Fibroblast of skin of back (primary cell): ENCODE measurements around the gene IL31RA.

Experiments
- DNase-seq: peaks from one replicate; pipeline ENCODE4 v3.0.0-alpha.2; 2013

IL31RA gene

DNA sequence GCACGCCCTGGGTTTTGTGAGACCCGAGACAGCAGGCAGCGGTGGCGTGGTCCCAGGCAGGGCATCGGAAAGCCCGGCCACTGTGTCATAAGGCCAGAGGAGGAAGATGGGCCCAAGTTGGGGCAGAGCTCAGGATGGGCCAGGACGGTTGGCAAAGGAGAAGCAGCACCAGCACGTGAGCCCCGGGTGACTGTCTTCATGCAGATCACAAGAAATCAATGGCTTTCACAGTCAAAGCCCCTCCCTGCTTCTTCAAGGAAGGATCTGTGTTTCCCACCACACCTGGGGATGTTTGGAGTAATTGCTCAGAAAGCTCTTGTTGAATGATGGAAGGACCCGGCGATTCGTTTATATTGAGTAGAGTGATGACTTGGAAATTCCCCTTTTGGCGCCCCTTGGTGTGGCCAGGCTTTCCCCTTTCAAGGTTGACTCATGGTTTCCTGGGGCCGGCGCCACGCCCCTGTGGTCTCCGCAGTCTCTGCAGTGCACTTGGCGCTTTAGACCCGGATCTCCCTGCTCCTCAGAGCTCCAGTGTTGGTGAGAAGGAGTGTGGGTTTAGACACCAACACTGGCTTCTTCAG is 52.1 kb downstream of the IL31RA start:
- DNase-seq, result no peak

DNA sequence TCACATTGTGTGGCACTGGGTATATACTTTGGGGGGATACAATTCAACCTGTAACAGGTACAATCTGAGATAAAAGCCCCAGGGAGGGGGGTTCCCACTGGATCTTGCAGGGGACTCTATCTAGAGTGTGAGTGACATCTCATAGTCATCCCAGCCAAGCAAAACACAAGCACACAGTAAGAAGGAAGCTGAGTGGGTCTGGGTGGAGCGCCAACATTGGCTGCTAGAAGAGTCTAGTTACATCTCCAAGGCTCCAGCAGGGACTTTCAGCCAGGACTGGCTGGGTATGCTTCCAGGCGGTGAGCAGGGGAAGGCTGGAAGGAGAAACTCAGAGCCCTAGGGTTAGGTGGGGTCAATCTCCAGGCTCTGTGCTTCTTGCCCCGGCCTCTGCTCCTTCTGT is 53.0 kb downstream of the IL31RA start:
- DNase-seq, result peak; percentile 49

DNA sequence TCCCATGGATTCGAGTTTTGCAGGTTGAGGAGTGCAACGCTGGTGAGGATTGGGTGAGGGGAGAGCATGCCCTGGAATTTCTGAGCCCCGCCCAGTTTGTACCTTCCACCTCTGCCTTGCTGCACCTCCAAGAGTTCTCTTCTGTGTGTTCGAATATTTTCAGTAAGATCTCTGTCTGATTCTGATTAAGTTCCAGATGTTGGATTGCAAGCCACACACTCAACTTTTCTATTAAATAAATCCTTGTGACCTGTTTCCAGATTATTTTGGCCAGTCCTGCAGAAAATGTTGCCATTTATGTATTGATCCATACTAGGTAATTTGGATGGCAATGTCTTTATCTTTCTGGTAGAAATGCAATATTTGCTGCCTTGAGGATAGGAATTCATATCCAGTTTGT is 54.1 kb downstream of the IL31RA start:
- DNase-seq, result no peak

DNA sequence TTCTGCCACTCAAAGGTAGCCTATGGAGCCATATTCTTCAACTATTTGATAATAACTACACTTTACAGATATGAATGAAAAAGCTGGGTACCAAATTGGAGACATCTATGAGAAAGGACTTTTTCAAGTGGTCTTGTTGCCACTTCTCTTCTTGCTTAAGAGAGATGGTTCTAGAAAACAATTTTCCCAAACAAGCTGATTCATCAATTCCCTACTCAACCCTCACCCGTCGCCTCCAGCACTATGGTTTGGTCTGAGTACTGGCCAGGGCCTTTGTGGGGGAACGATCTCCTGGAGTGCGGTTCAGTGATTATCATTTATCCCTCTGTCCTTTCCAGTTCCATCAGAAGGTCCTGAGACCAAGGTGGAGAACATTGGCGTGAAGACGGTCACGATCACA is 56.8 kb downstream of the IL31RA start:
- DNase-seq, result no peak

DNA sequence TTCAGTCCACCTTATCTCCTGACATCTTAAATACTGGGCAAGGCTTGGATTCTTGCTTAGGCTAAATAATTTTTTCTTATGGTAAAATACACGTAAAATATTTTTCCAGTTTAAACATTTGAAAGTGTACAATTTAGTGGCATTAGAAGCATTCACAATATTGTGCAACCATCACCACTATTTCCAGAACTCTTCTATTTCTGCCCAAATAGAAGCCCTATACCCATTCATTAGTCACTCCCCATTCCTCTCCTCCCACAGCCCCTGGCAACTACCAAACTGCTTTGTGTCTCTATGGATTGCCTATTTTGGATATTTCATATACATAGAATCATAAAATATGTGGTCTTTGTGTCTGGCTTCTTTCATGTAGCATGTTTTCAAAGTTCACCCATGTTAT is 57.6 kb downstream of the IL31RA start:
- DNase-seq, result no peak

DNA sequence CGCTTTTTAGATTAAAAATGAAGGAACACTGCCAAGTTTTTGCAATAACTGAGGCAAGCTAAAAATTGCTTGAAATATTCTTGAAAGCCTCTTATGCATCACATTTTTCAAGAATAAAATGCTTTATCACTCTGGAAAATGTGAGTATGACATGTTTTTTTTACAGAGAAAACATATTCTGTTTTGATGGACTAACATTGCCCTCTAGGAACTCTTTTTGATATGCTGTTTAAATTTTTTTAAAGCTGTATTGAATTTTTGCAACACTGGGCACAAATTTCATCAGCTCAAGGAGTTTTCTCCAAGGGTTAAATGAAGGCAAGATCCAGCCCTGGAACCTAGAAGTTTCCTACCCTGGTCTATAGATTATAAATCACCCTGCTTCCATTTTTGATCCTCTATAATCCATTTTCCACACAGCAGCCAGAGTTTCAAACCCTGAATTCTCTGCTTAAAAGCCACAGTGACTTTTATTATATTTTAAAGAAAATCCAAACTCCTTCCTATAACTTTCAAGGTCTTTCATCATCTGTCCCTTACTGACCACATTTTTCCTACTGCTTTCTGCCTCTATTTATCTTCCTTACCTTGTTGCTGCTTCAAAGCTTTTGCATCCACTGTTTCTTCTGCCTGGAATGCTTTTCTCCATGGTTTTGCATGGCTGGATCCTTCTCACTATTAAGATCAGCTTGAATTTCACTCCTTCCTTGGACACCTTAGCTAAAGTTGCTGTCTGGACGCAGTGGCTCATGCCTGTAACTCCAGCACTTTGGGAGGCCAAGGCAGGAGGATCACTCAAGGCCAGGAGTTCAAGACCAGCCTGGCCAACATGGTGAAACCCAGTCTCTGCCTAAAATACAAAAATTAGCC is 60.9 kb downstream of the IL31RA start:
- DNase-seq, result peak; percentile 66

DNA sequence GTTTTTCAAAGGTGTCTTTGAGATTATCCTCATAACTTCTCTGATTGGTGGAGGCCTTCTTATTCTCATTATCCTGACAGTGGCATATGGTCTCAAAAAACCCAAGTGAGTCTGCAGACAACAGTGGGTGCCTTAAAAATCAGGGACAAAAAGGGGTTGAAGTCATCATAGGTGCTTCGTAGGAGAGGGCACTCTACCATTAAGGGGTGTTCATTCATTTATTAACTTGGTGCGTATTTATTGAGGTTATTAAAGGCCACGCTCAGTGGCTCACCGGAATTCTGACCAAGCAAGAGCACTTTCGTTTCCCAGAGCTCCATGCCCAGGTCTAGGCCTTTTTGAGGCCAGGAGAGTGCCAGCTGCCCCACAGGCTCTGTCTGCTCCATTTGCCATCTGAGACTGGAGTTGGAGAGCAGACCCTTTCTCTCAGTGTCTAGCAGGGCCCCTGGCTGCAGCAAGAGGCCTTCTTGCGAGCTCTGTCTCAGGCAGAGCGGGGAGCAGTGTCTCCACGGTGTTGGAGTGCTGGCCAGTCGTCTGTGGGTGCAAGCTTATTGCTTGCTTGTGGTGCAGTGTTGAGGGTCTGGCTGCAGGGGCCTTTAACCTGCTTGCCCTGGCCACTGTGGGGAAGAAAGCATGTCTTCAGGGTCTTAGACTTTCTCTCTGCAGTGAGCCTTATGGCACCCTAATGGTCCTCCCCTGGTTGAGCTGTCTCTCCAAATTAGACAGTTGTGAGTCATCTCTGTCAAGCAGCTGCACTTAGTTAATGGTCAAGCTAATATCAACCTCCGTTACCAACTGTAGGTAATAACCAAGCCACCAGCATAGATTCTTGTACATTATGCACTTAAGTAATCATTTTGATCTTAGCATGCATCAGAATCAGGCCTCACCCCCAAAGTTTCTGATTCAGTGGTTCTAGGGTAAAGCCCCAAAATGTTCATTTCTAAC is 62.6 kb downstream of the IL31RA start:
- DNase-seq, result no peak

DNA sequence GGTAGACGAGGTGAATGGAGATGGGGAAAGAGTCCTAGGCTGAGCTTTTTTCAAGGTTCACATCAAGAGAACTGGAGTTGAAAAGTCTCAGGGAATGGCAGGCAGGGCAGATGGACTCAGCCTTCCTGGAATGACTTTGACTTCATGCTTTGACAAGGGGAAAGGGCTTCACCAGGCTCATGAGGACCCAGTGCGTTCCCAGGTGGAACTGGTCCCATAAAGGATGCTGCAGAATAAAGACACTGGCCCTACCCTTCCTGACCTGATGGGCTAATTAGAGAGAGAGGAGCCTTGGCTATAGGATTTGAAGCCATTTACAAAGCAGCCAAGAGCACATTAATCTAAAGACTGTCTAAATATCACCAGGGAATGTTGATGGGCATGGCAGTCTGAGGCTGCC is 63.8 kb downstream of the IL31RA start:
- DNase-seq, result no peak

DNA sequence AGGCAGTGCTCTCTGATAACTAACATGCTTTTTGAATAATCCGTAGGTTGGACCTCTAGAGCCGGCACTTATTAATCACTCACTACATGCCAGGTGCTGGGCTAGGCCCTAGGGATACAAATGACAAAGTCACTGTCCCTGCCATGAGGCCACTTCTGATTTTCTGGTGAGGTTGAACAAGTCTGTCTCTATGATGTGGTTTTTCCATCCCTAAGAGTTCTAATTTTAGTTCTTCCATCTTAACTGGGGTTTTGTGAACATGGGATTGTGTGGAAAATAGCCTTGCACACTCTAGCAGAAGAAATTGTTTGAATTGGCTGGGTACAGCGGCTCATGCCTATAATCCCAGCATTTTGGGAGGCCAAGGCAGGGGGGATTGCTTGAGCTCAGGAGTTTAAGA is 64.6 kb downstream of the IL31RA start:
- no peak for DNase-seq

DNA sequence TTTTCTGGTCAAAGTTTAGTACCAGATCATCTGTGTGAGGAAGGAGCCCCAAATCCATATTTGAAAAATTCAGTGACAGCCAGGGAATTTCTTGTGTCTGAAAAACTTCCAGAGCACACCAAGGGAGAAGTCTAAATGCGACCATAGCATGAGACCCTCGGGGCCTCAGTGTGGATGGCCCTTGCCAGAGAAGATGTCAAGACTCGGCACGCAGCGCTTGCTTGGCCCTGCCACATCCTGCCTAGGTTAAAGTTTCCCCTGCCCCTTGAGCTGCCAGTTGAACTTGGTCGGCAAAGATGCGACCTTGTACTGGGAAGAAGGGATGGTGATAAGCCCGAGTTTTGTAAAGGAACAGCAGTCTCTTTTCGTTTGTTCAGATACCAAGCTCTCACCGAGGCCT is 65.8 kb downstream of the IL31RA start:
- DNase-seq, result no peak

DNA sequence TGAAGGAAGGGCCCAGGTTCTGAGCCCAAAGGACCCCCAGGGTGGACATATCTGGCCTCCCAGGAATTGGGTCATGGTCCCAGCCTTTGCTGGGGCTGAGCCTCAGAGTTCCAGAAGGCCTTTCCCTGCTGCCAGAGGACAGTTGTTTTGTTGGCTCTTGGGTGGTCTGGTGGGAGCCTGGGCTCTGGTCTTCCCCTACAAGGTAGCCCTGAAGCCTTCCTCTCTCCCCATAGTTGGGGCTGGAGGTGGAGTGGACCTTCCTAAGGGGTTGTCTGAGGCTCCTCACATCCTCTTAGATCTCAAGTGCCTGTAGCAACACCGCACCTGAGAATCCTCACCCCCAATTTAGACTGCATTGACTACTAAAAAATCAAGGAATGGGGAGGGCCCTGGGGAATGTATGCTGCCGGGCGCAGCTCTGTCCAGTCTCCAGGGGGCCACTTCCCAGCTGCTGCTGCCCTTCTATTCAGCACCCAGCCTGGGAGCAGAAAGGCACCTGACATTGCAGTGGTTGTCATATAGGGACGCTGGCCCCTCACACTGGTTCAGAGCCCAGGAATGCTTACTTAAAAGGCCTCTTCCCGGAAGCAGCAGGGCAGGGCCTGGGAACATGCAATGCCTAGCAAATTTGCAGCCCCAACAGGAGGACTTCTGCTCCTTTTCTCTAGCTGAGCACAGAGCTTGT is 66.4 kb downstream of the IL31RA start:
- DNase-seq, result no peak

DNA sequence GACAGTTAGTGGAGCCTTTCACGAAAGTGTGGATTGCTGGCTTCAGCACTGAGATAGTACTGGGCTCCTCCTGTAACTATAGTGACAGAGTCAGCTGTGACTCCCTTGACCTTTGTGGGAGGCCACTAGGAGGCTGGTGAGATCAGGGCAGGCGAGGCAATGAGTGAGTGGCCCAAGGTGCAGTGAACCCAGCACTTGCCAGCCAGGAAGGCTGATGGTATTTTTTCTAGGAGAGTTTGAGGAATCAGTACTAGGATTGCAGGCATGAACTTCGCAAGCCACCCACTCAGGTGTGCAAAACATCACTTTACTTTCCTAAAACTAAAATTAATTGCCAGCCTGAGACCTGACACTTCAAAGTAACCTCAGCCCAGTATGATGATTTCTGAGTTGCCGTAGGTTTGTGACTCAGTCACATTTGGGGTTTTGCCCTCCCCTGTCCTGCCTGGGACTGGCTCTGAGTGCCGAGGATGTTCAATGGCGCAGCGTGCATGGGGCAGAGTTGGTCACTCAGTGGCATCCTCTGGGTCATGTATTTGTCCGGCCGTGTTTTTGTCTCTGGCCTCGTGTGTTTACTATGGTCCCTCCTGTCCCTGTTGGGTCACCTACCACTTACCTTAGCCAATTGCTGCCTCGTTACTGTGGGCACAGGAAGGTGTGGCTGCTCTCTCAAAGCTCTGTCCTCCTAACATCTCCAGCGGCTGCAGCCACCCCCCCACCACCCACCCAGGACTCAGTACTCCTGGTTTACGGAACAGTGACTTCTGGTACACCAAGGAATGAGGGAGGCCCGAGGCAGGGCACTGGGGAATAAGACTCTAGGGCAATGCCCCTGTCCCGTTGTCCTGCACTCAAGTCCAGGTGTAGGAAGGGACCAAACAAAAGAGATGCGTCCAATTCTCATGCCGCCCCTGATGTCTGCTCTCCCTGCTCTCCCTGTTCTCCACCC is 67.2 kb downstream of the IL31RA start:
- DNase-seq, result no peak

DNA sequence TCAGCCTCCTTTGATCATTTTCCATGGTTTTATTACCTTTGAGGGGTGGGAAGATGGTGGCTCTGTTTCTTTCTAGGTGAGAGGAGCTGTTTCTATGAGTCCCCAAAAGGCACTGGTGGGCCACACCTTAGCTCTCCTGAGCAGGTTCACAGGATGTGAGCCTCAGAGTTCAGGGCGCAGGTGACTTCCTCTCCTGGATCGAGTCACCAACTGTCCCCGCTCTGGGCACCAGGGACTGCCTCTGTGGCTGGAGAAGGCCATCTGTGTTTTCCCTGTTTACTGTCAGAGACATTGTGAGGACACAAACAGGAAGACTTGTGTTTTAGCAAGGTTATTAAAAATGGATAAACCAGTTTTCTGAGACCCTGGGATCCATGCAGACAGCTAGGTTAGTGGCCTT is 68.5 kb downstream of the IL31RA start:
- no peak for DNase-seq

DNA sequence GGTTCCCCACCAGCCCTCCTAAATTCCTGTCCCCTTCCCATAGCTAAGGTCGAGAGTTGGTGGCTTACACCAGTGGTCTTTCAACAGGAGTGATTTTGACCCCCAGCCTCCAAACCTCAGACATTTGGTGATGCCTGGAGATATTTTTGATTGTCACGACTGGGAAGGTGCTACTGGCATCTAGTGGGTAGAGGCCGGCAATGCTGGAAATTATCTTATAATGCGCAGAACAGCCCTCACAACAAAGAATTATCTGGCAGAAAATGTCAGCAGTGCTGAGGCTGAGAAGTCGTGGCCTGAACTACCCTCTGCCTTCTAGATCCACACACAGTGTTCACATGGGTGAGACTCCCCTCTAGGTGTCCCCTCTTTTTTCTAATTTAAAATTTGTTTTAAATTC is 69.6 kb downstream of the IL31RA start:
- DNase-seq, result no peak

DNA sequence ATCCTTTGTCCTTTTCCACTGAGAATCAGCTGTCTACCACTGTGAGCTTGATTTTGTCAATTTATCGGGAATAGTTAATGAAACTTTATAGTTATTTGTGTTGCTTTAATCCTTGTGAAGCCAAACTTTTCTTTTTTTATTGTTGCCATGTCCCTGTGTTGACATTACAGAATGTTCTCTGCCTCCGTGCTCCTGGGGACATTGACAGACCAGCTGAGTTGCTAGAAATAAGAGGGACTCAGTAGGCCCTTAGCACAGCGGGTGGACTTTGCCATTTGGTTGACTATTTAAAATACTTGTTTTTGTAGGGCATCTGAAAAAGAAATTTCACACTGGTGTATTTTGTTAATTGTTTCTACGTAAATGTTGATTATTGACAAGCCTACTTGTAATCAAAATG is 70.5 kb downstream of the IL31RA start:
- no peak for DNase-seq

DNA sequence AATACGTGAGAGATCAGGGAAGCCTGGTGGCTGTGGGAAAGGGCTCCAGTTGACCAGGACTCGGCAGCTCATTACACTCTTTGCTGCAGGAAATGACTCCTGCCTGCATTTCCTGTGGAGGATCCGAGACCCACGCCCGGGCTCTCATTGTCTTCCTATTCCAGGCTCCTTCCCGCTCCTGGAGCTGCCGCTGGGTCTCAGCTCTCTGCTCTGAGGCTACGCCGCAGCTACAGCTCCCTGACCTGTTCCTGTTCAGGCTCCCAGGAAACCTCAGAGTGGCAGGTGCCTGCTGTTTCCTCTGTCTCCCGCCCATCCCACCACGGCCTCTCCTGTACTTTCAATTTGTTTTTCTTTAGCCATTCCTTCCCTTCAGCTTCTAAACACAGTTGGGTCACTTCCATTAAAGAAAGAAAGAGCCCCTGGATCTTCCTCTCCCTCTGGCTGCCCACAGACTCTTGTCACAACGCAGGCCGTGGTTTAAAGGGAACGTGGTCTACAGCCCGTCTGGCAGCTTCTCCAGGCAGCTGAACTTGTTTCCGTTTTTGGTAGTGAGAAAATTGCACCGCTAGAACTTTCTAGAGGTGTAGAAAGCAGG is 72.1 kb downstream of the IL31RA start:
- peak; percentile 45 for DNase-seq

DNA sequence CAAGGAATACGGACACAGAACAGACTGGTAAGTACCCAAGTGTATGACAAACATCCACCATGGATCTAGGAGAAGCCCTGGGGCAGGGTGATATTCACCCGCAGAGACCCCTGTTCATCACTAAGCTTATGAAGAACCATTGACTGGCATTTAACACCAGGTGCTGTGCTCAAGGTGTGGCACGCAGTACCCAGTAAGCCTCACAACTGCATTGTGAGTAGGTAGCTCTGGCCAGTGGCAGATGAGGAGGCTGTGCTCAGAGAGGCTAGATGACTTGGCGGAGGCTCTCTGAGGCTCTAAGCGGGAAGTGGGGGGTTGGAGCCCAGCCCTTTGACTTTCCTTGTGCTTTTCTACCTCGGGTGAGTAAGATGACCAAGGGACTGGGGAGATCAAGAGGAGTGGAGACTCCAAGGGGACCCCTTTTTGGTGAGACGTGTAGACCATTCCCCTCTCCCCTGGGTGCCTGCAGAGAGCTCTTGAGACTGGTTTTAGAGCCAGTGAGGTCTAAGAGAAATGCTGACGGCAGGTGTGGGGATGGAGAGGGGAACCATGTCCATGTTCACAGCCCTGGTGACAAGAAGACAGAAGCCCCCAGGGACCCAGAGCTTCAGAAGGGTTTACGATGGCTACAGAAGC is 72.8 kb downstream of the IL31RA start:
- no peak for DNase-seq

DNA sequence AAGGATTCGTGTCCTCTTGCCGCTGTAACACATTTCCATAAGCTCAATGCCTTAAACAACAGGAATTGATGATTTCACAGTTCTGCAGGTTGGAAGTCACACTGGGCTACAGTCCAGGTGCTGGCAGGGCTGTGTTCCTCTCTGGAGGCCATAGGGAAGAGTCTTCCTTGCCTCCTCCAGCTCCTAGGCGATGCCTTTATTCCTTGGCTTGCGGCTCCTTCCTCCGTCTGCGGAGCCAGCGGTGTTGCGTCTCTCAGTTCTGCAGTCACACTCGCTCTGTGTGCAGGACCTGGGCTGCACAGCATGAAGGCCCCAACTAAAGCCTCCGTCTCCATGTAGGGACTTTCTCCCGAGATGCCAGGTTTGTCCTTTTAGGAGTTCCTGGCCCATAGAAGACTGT is 73.6 kb downstream of the IL31RA start:
- no peak for DNase-seq

DNA sequence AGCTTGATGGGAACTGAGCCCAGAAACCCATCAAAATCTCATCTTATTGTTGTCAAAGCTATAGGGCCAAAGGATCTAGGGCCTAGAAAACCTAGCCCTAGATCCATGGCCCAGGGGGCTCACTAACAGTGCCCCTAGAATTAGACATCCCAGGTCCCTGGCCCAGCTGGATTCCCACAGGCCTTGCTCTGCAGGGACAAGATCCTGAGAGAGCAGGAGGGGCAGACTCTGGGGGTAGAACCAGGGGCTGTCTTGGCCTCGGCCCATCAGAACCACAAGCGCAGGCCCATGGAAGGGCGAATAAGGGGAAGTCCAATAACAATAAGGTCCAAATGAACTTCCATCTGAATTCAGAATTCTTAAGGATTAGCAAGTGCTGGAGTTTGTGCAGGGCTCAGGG is 74.0 kb downstream of the IL31RA start:
- DNase-seq, result no peak

DNA sequence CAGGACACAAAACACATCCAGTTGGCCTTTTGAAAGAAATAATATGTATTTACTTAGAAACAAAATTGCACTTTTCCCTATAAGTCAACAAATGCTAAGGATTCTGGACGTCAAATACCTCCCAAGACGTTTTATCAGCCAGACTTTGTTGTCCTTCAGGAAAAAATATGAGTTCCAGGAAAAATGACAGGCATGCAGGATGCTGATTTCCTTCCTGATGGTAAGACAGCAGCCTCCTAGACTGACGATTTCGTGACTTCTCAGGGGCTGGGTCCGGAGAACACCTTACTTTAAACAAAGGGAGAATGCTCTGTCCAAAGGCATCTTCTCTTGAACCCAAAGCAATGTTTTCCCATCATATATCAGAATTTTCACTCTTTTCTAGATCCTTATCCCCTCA is 74.6 kb downstream of the IL31RA start:
- no peak for DNase-seq

DNA sequence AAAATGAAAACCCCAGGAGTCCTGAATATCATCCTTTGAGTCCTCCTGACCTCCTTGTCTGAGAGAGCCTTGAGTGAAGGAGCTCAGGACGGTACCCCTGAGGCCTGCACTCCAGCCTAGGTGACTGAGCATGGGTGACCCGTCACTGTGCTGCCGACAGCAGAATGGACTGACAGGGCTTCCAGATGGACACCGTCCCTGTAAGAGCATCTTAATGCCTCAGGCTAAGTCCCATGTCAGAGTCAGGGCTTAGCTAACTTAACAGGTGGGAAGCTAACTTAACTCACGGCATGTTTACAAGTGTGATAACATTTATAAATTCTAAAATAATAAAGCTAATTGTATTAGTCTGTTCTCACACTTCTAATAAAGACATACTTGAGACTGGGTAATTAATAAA is 75.3 kb downstream of the IL31RA start:
- no peak for DNase-seq
